H1 (cell line): ENCODE results near the gene WDFY4. TPM values are rescaled to one million over a fixed set of nuclear protein-coding genes. Genes with fewer than 3 reads are reported as not detected.

Experiments
- BCL11A ChIP-seq, 2 experiments: IDR thresholded peaks; one replicate each; pipeline ENCODE4 v1.6.1; 2011; ENCODE audit warnings: low read depth in 2 of 2, low read length in 2 of 2, mild to moderate bottlenecking in 2 of 2
- BRCA1 ChIP-seq: IDR thresholded peaks from 2 replicates; pipeline ENCODE4 v1.6.1; 2012; ENCODE audit warnings: low read depth, low read length, improper control_type of control experiment
- EP300 ChIP-seq, 2 experiments: IDR thresholded peaks; 1 replicate in 1 of 2; 2 replicates in 1 of 2; pipeline ENCODE4 v1.6.1; 2011 to 2012; ENCODE audit warnings: low read depth in 2 of 2, low read length in 2 of 2, mild to moderate bottlenecking in 2 of 2, borderline replicate concordance in 1 of 2, inconsistent platforms in 1 of 2, moderate library complexity in 1 of 2
- SAP30 ChIP-seq: fragments of 300-600 bp; sonication (generic); IDR thresholded peaks from 2 replicates; pipeline ENCODE4 v1.7.1; 2012; ENCODE audit warnings: low read length, moderate library complexity, mild to moderate bottlenecking, inconsistent platforms; ENCODE audit not compliant: insufficient read depth, insufficient replicate concordance
- polyA plus RNA-seq, 7 experiments: library from polyadenylated mRNA; depleted of rRNA in 3 of 7; stranded (reverse) in 5 of 7; unstranded in 2 of 7; fragments of >200 nt in 5 of 7; fragments of 200-250 nt in 2 of 7; gene quantifications; 1 replicate in 5 of 7; 2 replicates in 1 of 7; 4 replicates in 1 of 7; pipeline versions ENCODE4 v1.2.1 to v1.2.3, GENCODE V29; 2011 to 2013; ENCODE audit warnings: missing spikeins in 2 of 7, mixed read lengths in 2 of 7
- total RNA-seq: library from RNA; stranded (reverse); fragmentation: NEBNext Ultra II Directional; extraction: Animal tissue kit (Norgen Biotek cat#: 25700); gene quantifications from 2 replicates; pipeline ENCODE4 v1.2.1, GENCODE V29; 2021

The WDFY4 gene
- total and polyA plus RNA-seq, 2 of the 8 experiments (the other 6 are each of a cell fraction or from before 2014, with no cell fraction given), result not detected

DNA sequence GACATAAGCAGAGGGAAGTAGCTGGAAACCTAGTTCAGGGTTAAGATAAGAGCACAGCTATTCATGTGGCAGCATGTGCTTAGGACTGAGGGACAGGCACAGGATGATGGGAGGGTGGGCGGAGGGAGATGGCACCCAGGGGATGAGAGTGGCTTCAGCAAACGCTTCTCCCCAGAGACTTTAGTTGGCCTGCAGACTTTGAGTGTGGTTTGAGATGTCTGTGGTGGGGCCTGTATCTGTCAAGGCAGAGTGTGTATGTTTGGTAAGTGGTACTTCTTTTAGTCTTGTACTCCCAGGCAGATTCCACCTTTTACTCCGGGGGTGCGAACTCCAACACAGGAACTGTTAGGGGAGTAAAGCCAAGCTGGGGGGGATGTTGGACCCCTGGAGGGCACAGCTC, 88.9 kb downstream of the WDFY4 start (continued):
- TF ChIP-seq EP300 (IDR thresholded peaks at IDR 0.05; ENCODE audit: borderline replicate concordance in 1 of 2, low read depth in 2 of 2, low read length in 2 of 2) (no peak), BRCA1 (no peak), SAP30 (no peak), BCL11A (IDR thresholded peaks at IDR 0.05; ENCODE audit: low read depth in 2 of 2, low read length in 2 of 2) (no peak)
- TF ChIP-seq, all 59 proteins: peak for 0
